Measurements from ENCODE around the gene SLC8A3.
A peak's percentile ranks its signal among the peaks of the same experiment; 100 is the strongest.

The SLC8A3 gene

GRCh38 chr14:70064136-70064865, 124.5 kb downstream of the SLC8A3 start:
- DNase-seq: no peak

GRCh38 chr14:70061108-70061507, 127.6 kb downstream of the SLC8A3 start:
- DNase-seq: no peak

- no peak for DNase-seq
Observed at GRCh38 chr14:70059545-70059944, 129.2 kb downstream of the SLC8A3 start.

- DNase-seq: no peak
Observed at GRCh38 chr14:70057519-70058136, 131.1 kb downstream of the SLC8A3 start.

- DNase-seq: no peak
Observed at GRCh38 chr14:70052990-70053389, 135.8 kb downstream of the SLC8A3 start.

GRCh38 chr14:70050136-70050535, 138.6 kb downstream of the SLC8A3 start:
- DNase-seq: no peak

GRCh38 chr14:70049605-70050004, 139.1 kb downstream of the SLC8A3 start:
- no peak for DNase-seq

GRCh38 chr14:70048313-70048654, 140.5 kb downstream of the SLC8A3 start:
- no peak for DNase-seq

GRCh38 chr14:70047598-70048312, 141.0 kb downstream of the SLC8A3 start:
- DNase-seq: no peak

- DNase-seq: peak; percentile 6
Observed at GRCh38 chr14:70045844-70046535, 142.8 kb downstream of the SLC8A3 start.

- DNase-seq: no peak
Observed at GRCh38 chr14:70045310-70045709, 143.4 kb downstream of the SLC8A3 start.

GRCh38 chr14:70043001-70043400, 145.8 kb downstream of the SLC8A3 start:
- DNase-seq: no peak

- DNase-seq: no peak
Observed at GRCh38 chr14:70036665-70037064, 152.1 kb downstream of the SLC8A3 start.

GRCh38 chr14:70034257-70034656, 154.5 kb downstream of the SLC8A3 start:
- no peak for DNase-seq

GRCh38 chr14:70033561-70033960, 155.2 kb downstream of the SLC8A3 start:
- no peak for DNase-seq

- no peak for DNase-seq
Observed at GRCh38 chr14:70033116-70033515, 155.6 kb downstream of the SLC8A3 start.

GRCh38 chr14:70032447-70032846, 156.3 kb downstream of the SLC8A3 start:
- no peak for DNase-seq

- no peak for DNase-seq
Observed at GRCh38 chr14:70032016-70032415, 156.7 kb downstream of the SLC8A3 start.

GRCh38 chr14:70029296-70030132, 159.2 kb downstream of the SLC8A3 start:
- DNase-seq: no peak

GRCh38 chr14:70027785-70028428, 160.8 kb downstream of the SLC8A3 start:
- DNase-seq: no peak

GRCh38 chr14:70023871-70024270, 164.9 kb downstream of the SLC8A3 start:
- DNase-seq: no peak
